Liver (tissue), 9 donors: Measurements from ENCODE around the gene CMTM8. TPM values are rescaled to one million over a fixed set of nuclear protein-coding genes. Genes with fewer than 3 reads are reported as not detected.

Experiments
- DNase-seq: peaks from one replicate; pipeline ENCODE4 v3.0.0-alpha.2; 2017; ENCODE audit warnings: low spot score
- H3K27ac ChIP-seq, 2 donors: one replicate each; pipeline ENCODE4 v1.7.0; 2013; ENCODE audit warnings: inconsistent platforms in 2 of 2, low read length in 2 of 2, control low read depth in 1 of 2, low read depth in 1 of 2, mild to moderate bottlenecking in 1 of 2
- H3K27me3 ChIP-seq, 4 donors: one replicate each; pipeline versions ENCODE4 v1.6.1 to v1.7.0; 2013; ENCODE audit warnings: low read length in 3 of 4, inconsistent platforms in 1 of 4, mild to moderate bottlenecking in 1 of 4, moderate library complexity in 1 of 4; ENCODE audit not compliant: control insufficient read depth in 4 of 4, insufficient read depth in 4 of 4
- H3K36me3 ChIP-seq, 4 donors: one replicate each; pipeline versions ENCODE4 v1.6.1 to v1.7.0; 2013; ENCODE audit warnings: low read length in 3 of 4, mild to moderate bottlenecking in 3 of 4, low read depth in 1 of 4, moderate library complexity in 1 of 4; ENCODE audit not compliant: control insufficient read depth in 4 of 4, insufficient read depth in 3 of 4
- H3K4me1 ChIP-seq, 4 donors: one replicate each; pipeline versions ENCODE4 v1.6.1 to v1.7.0; 2013; ENCODE audit warnings: low read length in 3 of 4, mild to moderate bottlenecking in 3 of 4, moderate library complexity in 1 of 4; ENCODE audit not compliant: control insufficient read depth in 4 of 4, insufficient read depth in 4 of 4
- H3K4me3 ChIP-seq, 3 donors: one replicate each; pipeline versions ENCODE4 v1.6.1 to v1.7.0; 2013; ENCODE audit warnings: low read length in 3 of 3, control low read depth in 1 of 3, low read depth in 1 of 3, mild to moderate bottlenecking in 1 of 3
- H3K9ac ChIP-seq, 2 donors: one replicate each; pipeline ENCODE4 v1.7.0; 2013; ENCODE audit warnings: low read length in 2 of 2, mild to moderate bottlenecking in 2 of 2, moderate library complexity in 2 of 2, control low read depth in 1 of 2, low read depth in 1 of 2
- H3K9me3 ChIP-seq, 4 donors: one replicate each; pipeline versions ENCODE4 v1.6.1 to v1.7.0; 2013; ENCODE audit warnings: low read length in 3 of 4; ENCODE audit not compliant: control insufficient read depth in 4 of 4
- ATF3 ChIP-seq: IDR thresholded peaks from 2 replicates; pipeline ENCODE4 v1.6.1; 2016; ENCODE audit warnings: antibody characterized with exemption
- EGR1 ChIP-seq, 2 donors: IDR thresholded peaks; 2 replicates each; pipeline ENCODE4 v1.6.1; 2016 to 2018; ENCODE audit warnings: antibody characterized with exemption in 2 of 2, low read depth in 2 of 2
- FOXA1 ChIP-seq: IDR thresholded peaks from 2 replicates; pipeline ENCODE4 v1.6.1; 2016; ENCODE audit warnings: antibody characterized with exemption
- FOXA2 ChIP-seq: IDR thresholded peaks from 2 replicates; pipeline ENCODE4 v1.6.1; 2016; ENCODE audit warnings: antibody characterized with exemption
- GABPA ChIP-seq, 2 donors: IDR thresholded peaks in 1 of 2; conservative IDR thresholded peaks in 1 of 2; 2 replicates each; pipeline ENCODE4 v1.6.1; 2016; ENCODE audit warnings: antibody characterized with exemption in 2 of 2, mild to moderate bottlenecking in 1 of 2, moderate library complexity in 1 of 2
- HNF4A ChIP-seq, 2 donors: conservative IDR thresholded peaks; 2 replicates each; pipeline ENCODE4 v1.6.1; 2016; ENCODE audit warnings: antibody characterized with exemption in 2 of 2, mild to moderate bottlenecking in 2 of 2
- HNF4G ChIP-seq: IDR thresholded peaks from 2 replicates; pipeline ENCODE4 v1.6.1; 2016; ENCODE audit warnings: antibody characterized with exemption
- JUND ChIP-seq, 2 donors: IDR thresholded peaks; 2 replicates each; pipeline ENCODE4 v1.6.1; 2016; ENCODE audit warnings: antibody characterized with exemption in 2 of 2
- NR2F2 ChIP-seq: IDR thresholded peaks from 2 replicates; pipeline ENCODE4 v1.6.1; 2016; ENCODE audit warnings: antibody characterized with exemption
- RAD21 ChIP-seq, 2 donors: IDR thresholded peaks; 2 replicates each; pipeline ENCODE4 v1.6.1; 2016; ENCODE audit warnings: antibody characterized with exemption in 2 of 2, mild to moderate bottlenecking in 2 of 2
- REST ChIP-seq: IDR thresholded peaks from 2 replicates; pipeline ENCODE4 v1.6.1; 2016; ENCODE audit warnings: antibody characterized with exemption, mild to moderate bottlenecking
- RXRA ChIP-seq, 2 donors: IDR thresholded peaks; 2 replicates each; pipeline ENCODE4 v1.6.1; 2017 to 2018; ENCODE audit warnings: antibody characterized with exemption in 2 of 2, mild to moderate bottlenecking in 1 of 2
- SP1 ChIP-seq: IDR thresholded peaks from 2 replicates; pipeline ENCODE4 v1.6.1; 2018; ENCODE audit warnings: antibody characterized with exemption, mild to moderate bottlenecking
- TAF1 ChIP-seq: conservative IDR thresholded peaks from 2 replicates; pipeline ENCODE4 v1.6.1; 2016; ENCODE audit warnings: antibody characterized with exemption, mild to moderate bottlenecking
- YY1 ChIP-seq: IDR thresholded peaks from 2 replicates; pipeline ENCODE4 v1.6.1; 2016; ENCODE audit warnings: antibody characterized with exemption, mild to moderate bottlenecking
- WGBS: extraction: QIAGEN DNeasy Blood & Tissue Kit; methylation state at CpG from one replicate; pipeline ENCODE4 v1.1.7; 2013; 5-methylcytosine and 5-hydroxymethylcytosine counted together
- polyA plus RNA-seq, 2 donors: library from polyadenylated mRNA; stranded (reverse) in 1 of 2; unstranded in 1 of 2; fragments of 200-250 nt in 1 of 2; fragments of >200 nt in 1 of 2; fragmentation: Nextera tagmentation in 1 of 2; extraction: Ambion mirVana in 1 of 2; gene quantifications; one replicate each; pipeline versions ENCODE4 v1.2.1 to v1.2.3, GENCODE V29; 2013 to 2015
- total RNA-seq, 2 donors: library from RNA; depleted of rRNA; stranded (reverse); fragments of >200 nt; gene quantifications; one replicate each; pipeline ENCODE4 v1.2.3, GENCODE V29; 2014
- TF ChIP-seq, protein P1 (sequence below): fragments of 150-350 bp; IDR thresholded peaks from 2 replicates; pipeline ENCODE4 v1.5.1; 2017; ENCODE audit warnings: improper control_type of control experiment, low read depth, low read length; ENCODE audit not compliant: missing input control
- TF ChIP-seq, protein P2 (sequence below): IDR thresholded peaks from 2 replicates; pipeline ENCODE4 v1.6.1; 2016; ENCODE audit warnings: antibody characterized with exemption
- TF ChIP-seq, protein P3 (sequence below): IDR thresholded peaks from 2 replicates; pipeline ENCODE4 v1.6.1; 2016; ENCODE audit warnings: antibody characterized with exemption
- donor health status: healthy.
- donor health status: healthy.
- donor health status: healthy.
- donor health status: healthy.
- donor health status: healthy.

CMTM8 gene
- total and polyA plus RNA-seq, 4 donors, result 4.3 to 44.6 (median 12.5) TPM

- DNase-seq, result no peak
These were observed 21.1 kb upstream of the CMTM8 start for GRCh38 chr3:32217339-32217738.

More at GRCh38 chr3:32217339-32217738, 21.1 kb upstream of the CMTM8 start:
- Histone ChIP-seq H3K4me3 (no peak overlapping the region), H3K36me3 (no peaks in the 10 kb centered on the region), H3K4me1 (peaks cover 4 to 24% (median 16%) of the 10 kb centered on the region in 4 donors), H3K27me3 (no peaks in the 10 kb centered on the region), H3K9ac (no peak overlapping the region), H3K9me3 (peaks cover 0 to 4% (median 1%) of the 10 kb centered on the region in 4 donors), H3K27ac (peak overlapping the region; percentile 76 to 86)
- TF ChIP-seq NR2F2 (no peak), JUND (IDR thresholded peaks at IDR 0.05) (peak in 1 of 2 donors; percentile 62), RXRA (IDR thresholded peaks at IDR 0.05) (peak; percentile 64 to 78), RAD21 (IDR thresholded peaks at IDR 0.05) (peak; percentile 41 to 51), FOXA2 (no peak), GABPA (IDR thresholded peaks at IDR 0.05 in 1 of 2, conservative IDR thresholded peaks at IDR 0.05 in 1 of 2) (peak in 1 of 2 donors; percentile 17), EGR1 (IDR thresholded peaks at IDR 0.05; ENCODE audit: low read depth in 2 of 2) (no peak), TAF1 (no peak), FOXA1 (no peak), ATF3 (no peak), SP1 (peak; percentile 83), YY1 (peak; percentile 60), HNF4G (peak; percentile 22), REST (peak; percentile 35), HNF4A (conservative IDR thresholded peaks at IDR 0.05) (peak; percentile 73 to 76)
- TF ChIP-seq, protein P1, sequence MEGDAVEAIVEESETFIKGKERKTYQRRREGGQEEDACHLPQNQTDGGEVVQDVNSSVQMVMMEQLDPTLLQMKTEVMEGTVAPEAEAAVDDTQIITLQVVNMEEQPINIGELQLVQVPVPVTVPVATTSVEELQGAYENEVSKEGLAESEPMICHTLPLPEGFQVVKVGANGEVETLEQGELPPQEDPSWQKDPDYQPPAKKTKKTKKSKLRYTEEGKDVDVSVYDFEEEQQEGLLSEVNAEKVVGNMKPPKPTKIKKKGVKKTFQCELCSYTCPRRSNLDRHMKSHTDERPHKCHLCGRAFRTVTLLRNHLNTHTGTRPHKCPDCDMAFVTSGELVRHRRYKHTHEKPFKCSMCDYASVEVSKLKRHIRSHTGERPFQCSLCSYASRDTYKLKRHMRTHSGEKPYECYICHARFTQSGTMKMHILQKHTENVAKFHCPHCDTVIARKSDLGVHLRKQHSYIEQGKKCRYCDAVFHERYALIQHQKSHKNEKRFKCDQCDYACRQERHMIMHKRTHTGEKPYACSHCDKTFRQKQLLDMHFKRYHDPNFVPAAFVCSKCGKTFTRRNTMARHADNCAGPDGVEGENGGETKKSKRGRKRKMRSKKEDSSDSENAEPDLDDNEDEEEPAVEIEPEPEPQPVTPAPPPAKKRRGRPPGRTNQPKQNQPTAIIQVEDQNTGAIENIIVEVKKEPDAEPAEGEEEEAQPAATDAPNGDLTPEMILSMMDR, result no peak
- TF ChIP-seq, protein P2, sequence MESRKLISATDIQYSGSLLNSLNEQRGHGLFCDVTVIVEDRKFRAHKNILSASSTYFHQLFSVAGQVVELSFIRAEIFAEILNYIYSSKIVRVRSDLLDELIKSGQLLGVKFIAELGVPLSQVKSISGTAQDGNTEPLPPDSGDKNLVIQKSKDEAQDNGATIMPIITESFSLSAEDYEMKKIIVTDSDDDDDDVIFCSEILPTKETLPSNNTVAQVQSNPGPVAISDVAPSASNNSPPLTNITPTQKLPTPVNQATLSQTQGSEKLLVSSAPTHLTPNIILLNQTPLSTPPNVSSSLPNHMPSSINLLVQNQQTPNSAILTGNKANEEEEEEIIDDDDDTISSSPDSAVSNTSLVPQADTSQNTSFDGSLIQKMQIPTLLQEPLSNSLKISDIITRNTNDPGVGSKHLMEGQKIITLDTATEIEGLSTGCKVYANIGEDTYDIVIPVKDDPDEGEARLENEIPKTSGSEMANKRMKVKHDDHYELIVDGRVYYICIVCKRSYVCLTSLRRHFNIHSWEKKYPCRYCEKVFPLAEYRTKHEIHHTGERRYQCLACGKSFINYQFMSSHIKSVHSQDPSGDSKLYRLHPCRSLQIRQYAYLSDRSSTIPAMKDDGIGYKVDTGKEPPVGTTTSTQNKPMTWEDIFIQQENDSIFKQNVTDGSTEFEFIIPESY, result peak; percentile 50
- TF ChIP-seq, protein P3, sequence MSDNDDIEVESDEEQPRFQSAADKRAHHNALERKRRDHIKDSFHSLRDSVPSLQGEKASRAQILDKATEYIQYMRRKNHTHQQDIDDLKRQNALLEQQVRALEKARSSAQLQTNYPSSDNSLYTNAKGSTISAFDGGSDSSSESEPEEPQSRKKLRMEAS, result no peak
- WGBS, result 48% methylated on average over 2 of the region's 2 CpGs
